ENCODE data around the gene DNAJA1.
"Not testable (repeated sequence)": the region's sequence is repeated elsewhere in the genome, so short reads cannot be mapped to it uniquely, and the experiment has no call there.

- TF ChIP-seq, protein P1, sequence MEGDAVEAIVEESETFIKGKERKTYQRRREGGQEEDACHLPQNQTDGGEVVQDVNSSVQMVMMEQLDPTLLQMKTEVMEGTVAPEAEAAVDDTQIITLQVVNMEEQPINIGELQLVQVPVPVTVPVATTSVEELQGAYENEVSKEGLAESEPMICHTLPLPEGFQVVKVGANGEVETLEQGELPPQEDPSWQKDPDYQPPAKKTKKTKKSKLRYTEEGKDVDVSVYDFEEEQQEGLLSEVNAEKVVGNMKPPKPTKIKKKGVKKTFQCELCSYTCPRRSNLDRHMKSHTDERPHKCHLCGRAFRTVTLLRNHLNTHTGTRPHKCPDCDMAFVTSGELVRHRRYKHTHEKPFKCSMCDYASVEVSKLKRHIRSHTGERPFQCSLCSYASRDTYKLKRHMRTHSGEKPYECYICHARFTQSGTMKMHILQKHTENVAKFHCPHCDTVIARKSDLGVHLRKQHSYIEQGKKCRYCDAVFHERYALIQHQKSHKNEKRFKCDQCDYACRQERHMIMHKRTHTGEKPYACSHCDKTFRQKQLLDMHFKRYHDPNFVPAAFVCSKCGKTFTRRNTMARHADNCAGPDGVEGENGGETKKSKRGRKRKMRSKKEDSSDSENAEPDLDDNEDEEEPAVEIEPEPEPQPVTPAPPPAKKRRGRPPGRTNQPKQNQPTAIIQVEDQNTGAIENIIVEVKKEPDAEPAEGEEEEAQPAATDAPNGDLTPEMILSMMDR (conservative IDR thresholded peaks at IDR 0.05; ENCODE audit: low read length), result not testable (repeated sequence)
- not testable (repeated sequence) for TF ChIP-seq EZH2phosphoT487 (IDR thresholded peaks at IDR 0.05; ENCODE audit: borderline replicate concordance, low read depth, low read length)
Measured at GRCh38 chr9:33000682-33001055, 24.4 kb upstream of the DNAJA1 start.
